ENCODE results near the gene ZCCHC18.

The ZCCHC18 gene

GRCh38 chrX:104085919-104086318 lies 26.4 kb upstream of the ZCCHC18 start:
- TF ChIP-seq REST (IDR thresholded peaks at IDR 0.05; ENCODE audit: insufficient read depth in 1 of 2, low read depth in 2 of 2, low read length in 2 of 2) (no peak), POLR2AphosphoS5 (IDR thresholded peaks at IDR 0.05; ENCODE audit: low read depth, low read length) (no peak), SIN3A (IDR thresholded peaks at IDR 0.05; ENCODE audit: borderline replicate concordance, insufficient read depth, low read length) (no peak), FOXP2 (optimal IDR thresholded peaks at IDR 0.05; ENCODE audit: borderline replicate concordance, extremely low read depth, extremely low read length, insufficient read depth) (no peak), TAF1 (IDR thresholded peaks at IDR 0.05; ENCODE audit: borderline replicate concordance, insufficient read depth, low read length) (no peak)

GRCh38 chrX:104098151-104098808 lies 14.0 kb upstream of the ZCCHC18 start:
- no peak for TF ChIP-seq REST (IDR thresholded peaks at IDR 0.05; ENCODE audit: insufficient read depth in 1 of 2, low read depth in 2 of 2, low read length in 2 of 2)
- no peak for TF ChIP-seq FOXP2 (optimal IDR thresholded peaks at IDR 0.05; ENCODE audit: borderline replicate concordance, extremely low read depth, extremely low read length, insufficient read depth)
- TF ChIP-seq SIN3A (IDR thresholded peaks at IDR 0.05; ENCODE audit: borderline replicate concordance, insufficient read depth, low read length) = no peak
- TF ChIP-seq TAF1 (IDR thresholded peaks at IDR 0.05; ENCODE audit: borderline replicate concordance, insufficient read depth, low read length) = no peak
- no peak for TF ChIP-seq POLR2AphosphoS5 (IDR thresholded peaks at IDR 0.05; ENCODE audit: low read depth, low read length)

GRCh38 chrX:104098919-104099318 lies 13.4 kb upstream of the ZCCHC18 start:
- TF ChIP-seq POLR2AphosphoS5 (IDR thresholded peaks at IDR 0.05; ENCODE audit: low read depth, low read length) (no peak), REST (IDR thresholded peaks at IDR 0.05; ENCODE audit: insufficient read depth in 1 of 2, low read depth in 2 of 2, low read length in 2 of 2) (no peak), TAF1 (IDR thresholded peaks at IDR 0.05; ENCODE audit: borderline replicate concordance, insufficient read depth, low read length) (no peak), FOXP2 (optimal IDR thresholded peaks at IDR 0.05; ENCODE audit: borderline replicate concordance, extremely low read depth, extremely low read length, insufficient read depth) (no peak), SIN3A (IDR thresholded peaks at IDR 0.05; ENCODE audit: borderline replicate concordance, insufficient read depth, low read length) (no peak)

- TF ChIP-seq POLR2AphosphoS5 (IDR thresholded peaks at IDR 0.05; ENCODE audit: low read depth, low read length) (no peak), REST (IDR thresholded peaks at IDR 0.05; ENCODE audit: insufficient read depth in 1 of 2, low read depth in 2 of 2, low read length in 2 of 2) (no peak), TAF1 (IDR thresholded peaks at IDR 0.05; ENCODE audit: borderline replicate concordance, insufficient read depth, low read length) (no peak), FOXP2 (optimal IDR thresholded peaks at IDR 0.05; ENCODE audit: borderline replicate concordance, extremely low read depth, extremely low read length, insufficient read depth) (no peak), SIN3A (IDR thresholded peaks at IDR 0.05; ENCODE audit: borderline replicate concordance, insufficient read depth, low read length) (no peak)
Observed at GRCh38 chrX:104104676-104105075, 7.6 kb upstream of the ZCCHC18 start.
